Stomach (tissue), 9 donors: Measurements from ENCODE around the gene MCHR1. TPM values are rescaled to one million over a fixed set of nuclear protein-coding genes. Genes with fewer than 3 reads are reported as not detected.

Experiments
- DNase-seq, 2 donors: peaks; one replicate each; pipeline versions ENCODE4 v3.0.0 to v3.0.0-alpha.2; 2013 to 2019
- H3K27ac ChIP-seq, 5 donors: fragments of 200-600 bp in 4 of 5; sonication (generic) in 4 of 5; one replicate each; pipeline ENCODE4 v1.5.1; 2013 to 2019; ENCODE audit warnings: mild to moderate bottlenecking in 1 of 5, moderate library complexity in 1 of 5
- H3K27me3 ChIP-seq, 3 donors: fragments of 200-600 bp; sonication (generic); one replicate each; pipeline ENCODE4 v1.5.1; 2017 to 2019; ENCODE audit warnings: mixed run types in 1 of 3
- H3K36me3 ChIP-seq, 4 donors: fragments of 200-600 bp; sonication (generic); 1 replicate in 3 of 4; 2 replicates in 1 of 4; pipeline ENCODE4 v1.5.1; 2016 to 2019
- H3K4me1 ChIP-seq, 4 donors: fragments of 200-600 bp; sonication (generic); one replicate each; pipeline ENCODE4 v1.5.1; 2016 to 2019
- H3K4me3 ChIP-seq, 4 donors: fragments of 200-600 bp; sonication (generic) in 3 of 4; one replicate each; pipeline ENCODE4 v1.5.1; 2016 to 2019; ENCODE audit warnings: mild to moderate bottlenecking in 1 of 4
- H3K9me3 ChIP-seq, 4 donors: fragments of 200-600 bp; sonication (generic); one replicate each; pipeline ENCODE4 v1.5.1; 2016 to 2019
- EP300 ChIP-seq: sonication (generic); formaldehyde crosslinking; IDR thresholded peaks from one replicate; pipeline ENCODE4 v1.6.1; 2017; ENCODE audit warnings: antibody characterized with exemption
- POLR2A ChIP-seq, 4 donors: fragments of 450-650 bp; IDR thresholded peaks; one replicate each; pipeline ENCODE4 v1.6.1; 2016; ENCODE audit warnings: antibody characterized with exemption in 4 of 4, control low read depth in 2 of 4, mild to moderate bottlenecking in 1 of 4, moderate library complexity in 1 of 4
- POLR2AphosphoS5 ChIP-seq, 3 donors: sonication (generic); formaldehyde crosslinking; IDR thresholded peaks; one replicate each; pipeline ENCODE4 v1.6.1; 2016; ENCODE audit warnings: antibody characterized with exemption in 3 of 3
- WGBS, 5 donors: extraction: QIAGEN DNeasy Blood & Tissue Kit in 3 of 5; methylation state at CpG; one replicate each; pipeline versions ENCODE4 v1.1.5 to v1.1.7; 2013 to 2018; 5-methylcytosine and 5-hydroxymethylcytosine counted together
- intact Hi-C: fragments of 100-400 bp; cut with DNase I; formaldehyde crosslinking; loops from one replicate; pipeline ENCODE4 v1.15.1; 2023; ENCODE audit warnings: low total_unique reads
- polyA plus RNA-seq, 3 donors: library from polyadenylated mRNA; stranded (reverse); fragments of 200-250 nt; gene quantifications; one replicate each; pipeline ENCODE4 v1.2.3, GENCODE V29; 2013
- total RNA-seq, 5 donors: library from RNA; depleted of rRNA; stranded (reverse); fragments of >200 nt; gene quantifications; one replicate each; pipeline versions ENCODE4 v1.1.0 to v1.2.3, GENCODE V29; 2014 to 2016
- TF ChIP-seq, protein P1 (sequence below), 7 experiments: fragments of 450-650 bp in 4 of 7; fragments of 200-600 bp in 3 of 7; sonication (generic) in 3 of 7; IDR thresholded peaks; one replicate each; pipeline ENCODE4 v1.5.1; 2016 to 2019; ENCODE audit warnings: antibody characterized with exemption in 7 of 7, control low read depth in 2 of 7, mild to moderate bottlenecking in 1 of 7
- donor health status: healthy with polysubstance abuse.
- donor health status: Bipolar disorder and iron deficiency.
- donor health status: healthy.

The MCHR1 gene
- total and polyA plus RNA-seq, 8 donors, result 0.08 to 0.25 TPM; not detected in 6

DNA sequence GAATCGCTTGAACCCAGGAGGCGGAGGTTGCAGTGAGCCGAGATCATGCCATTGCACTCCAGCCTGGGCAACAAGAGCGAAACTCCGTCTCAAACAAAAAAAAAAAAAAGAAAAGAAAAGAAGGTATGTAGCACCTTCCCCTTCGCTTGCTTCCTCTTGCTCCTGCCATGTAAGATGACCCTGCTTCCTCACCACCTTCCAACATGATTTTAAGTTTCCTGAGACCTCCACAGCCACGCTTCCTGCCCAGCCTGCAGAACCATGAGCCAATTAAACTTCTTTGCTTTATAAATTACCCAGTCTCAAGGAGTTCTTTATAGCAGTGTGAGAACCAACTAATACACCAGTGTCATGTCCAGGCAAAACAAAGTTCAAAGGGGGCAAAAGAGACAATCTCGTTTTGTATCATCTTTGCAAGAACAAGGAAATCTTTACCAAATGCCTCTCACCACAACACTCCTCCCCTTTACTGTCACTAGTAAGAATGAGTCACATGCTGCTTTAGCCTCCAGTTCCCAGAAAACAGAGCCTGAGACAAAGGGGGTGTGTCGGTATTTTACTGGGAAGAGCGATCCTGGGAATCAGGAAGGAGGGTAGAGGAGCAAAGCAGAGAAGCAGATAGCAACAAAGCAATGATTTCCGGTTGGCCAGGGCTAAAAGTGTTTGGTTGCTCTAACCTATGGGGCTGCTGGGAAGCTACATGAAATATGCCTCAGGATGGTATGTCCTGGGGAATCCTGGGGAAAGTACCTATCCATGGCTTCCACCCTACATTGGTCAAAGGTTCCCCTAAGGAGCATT is 10.5 kb upstream of the MCHR1 start:
- H3K36me3 ChIP-seq, result no peaks in the 10 kb centered on the region
- intact Hi-C loops, result no loop called here
- TF ChIP-seq POLR2AphosphoS5 (IDR thresholded peaks at IDR 0.05) (peak in 1 of 3 donors; percentile 44), EP300 (no peak)
- DNase-seq, result no peak
- H3K27ac ChIP-seq, result peak overlapping the region in 1 of 5 donors; percentile 23
- peaks cover 0 to 20% (median 12%) of the 10 kb centered on the region in 4 donors for H3K4me1 ChIP-seq
- no peaks in the 10 kb centered on the region for H3K9me3 ChIP-seq
- no peaks in the 10 kb centered on the region for H3K27me3 ChIP-seq
- WGBS, 5 donors, result 68 to 83% (median 75%) methylated on average over 9 to 11 of the region's 11 CpGs
- H3K4me3 ChIP-seq, result no peak overlapping the region

- 50 to 77% (median 68%) methylated on average over 2 of the region's 2 CpGs for WGBS, 5 donors
- Histone ChIP-seq H3K36me3 (no peaks in the 10 kb centered on the region), H3K4me1 (peaks cover 0 to 15% (median 9%) of the 10 kb centered on the region in 4 donors), H3K9me3 (no peaks in the 10 kb centered on the region), H3K4me3 (no peak overlapping the region), H3K27ac (no peak overlapping the region), H3K27me3 (no peaks in the 10 kb centered on the region)
- intact Hi-C loops, result no loop called here
- TF ChIP-seq POLR2A (IDR thresholded peaks at IDR 0.05), result no peak
- no peak for TF ChIP-seq EP300
- TF ChIP-seq, protein P1, sequence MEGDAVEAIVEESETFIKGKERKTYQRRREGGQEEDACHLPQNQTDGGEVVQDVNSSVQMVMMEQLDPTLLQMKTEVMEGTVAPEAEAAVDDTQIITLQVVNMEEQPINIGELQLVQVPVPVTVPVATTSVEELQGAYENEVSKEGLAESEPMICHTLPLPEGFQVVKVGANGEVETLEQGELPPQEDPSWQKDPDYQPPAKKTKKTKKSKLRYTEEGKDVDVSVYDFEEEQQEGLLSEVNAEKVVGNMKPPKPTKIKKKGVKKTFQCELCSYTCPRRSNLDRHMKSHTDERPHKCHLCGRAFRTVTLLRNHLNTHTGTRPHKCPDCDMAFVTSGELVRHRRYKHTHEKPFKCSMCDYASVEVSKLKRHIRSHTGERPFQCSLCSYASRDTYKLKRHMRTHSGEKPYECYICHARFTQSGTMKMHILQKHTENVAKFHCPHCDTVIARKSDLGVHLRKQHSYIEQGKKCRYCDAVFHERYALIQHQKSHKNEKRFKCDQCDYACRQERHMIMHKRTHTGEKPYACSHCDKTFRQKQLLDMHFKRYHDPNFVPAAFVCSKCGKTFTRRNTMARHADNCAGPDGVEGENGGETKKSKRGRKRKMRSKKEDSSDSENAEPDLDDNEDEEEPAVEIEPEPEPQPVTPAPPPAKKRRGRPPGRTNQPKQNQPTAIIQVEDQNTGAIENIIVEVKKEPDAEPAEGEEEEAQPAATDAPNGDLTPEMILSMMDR (IDR thresholded peaks at IDR 0.05), result no peak
- TF ChIP-seq POLR2AphosphoS5 (IDR thresholded peaks at IDR 0.05), result no peak
- DNase-seq, result no peak
These were observed 9.2 kb upstream of the MCHR1 start for GRCh38 chr22:40670058-40670457.

- Histone ChIP-seq H3K4me1 (peaks cover 0 to 4% (median under 1%) of the 10 kb centered on the region in 4 donors), H3K9me3 (no peaks in the 10 kb centered on the region), H3K27me3 (no peaks in the 10 kb centered on the region), H3K36me3 (no peaks in the 10 kb centered on the region), H3K4me3 (no peak overlapping the region), H3K27ac (no peak overlapping the region)
- intact Hi-C loops, result no loop called here
- TF ChIP-seq POLR2AphosphoS5 (IDR thresholded peaks at IDR 0.05) (no peak), POLR2A (IDR thresholded peaks at IDR 0.05) (no peak), EP300 (no peak)
- TF ChIP-seq, protein P1 (IDR thresholded peaks at IDR 0.05), result no peak
- DNase-seq, result no peak
- 92 to 97% (median 96%) methylated on average over 13 of the region's 13 CpGs for WGBS, 5 donors
These were observed 7.9 kb upstream of the MCHR1 start for GRCh38 chr22:40671369-40671768.

GRCh38 chr22:40671796-40672360 is 7.4 kb upstream of the MCHR1 start:
- DNase-seq, result no peak
- Histone ChIP-seq H3K4me1 (no peaks in the 10 kb centered on the region), H3K9me3 (no peaks in the 10 kb centered on the region), H3K36me3 (no peaks in the 10 kb centered on the region), H3K27ac (no peak overlapping the region), H3K4me3 (no peak overlapping the region), H3K27me3 (no peaks in the 10 kb centered on the region)
- TF ChIP-seq EP300 (no peak), POLR2AphosphoS5 (IDR thresholded peaks at IDR 0.05) (no peak), POLR2A (IDR thresholded peaks at IDR 0.05) (no peak)
- TF ChIP-seq, protein P1 (IDR thresholded peaks at IDR 0.05), result no peak
- WGBS, 5 donors, result 89 to 97% (median 95%) methylated on average over 3 to 7 of the region's 7 CpGs
- intact Hi-C loops, result no loop called here
